Measurements from ENCODE around the gene KIAA2012.

DNA sequence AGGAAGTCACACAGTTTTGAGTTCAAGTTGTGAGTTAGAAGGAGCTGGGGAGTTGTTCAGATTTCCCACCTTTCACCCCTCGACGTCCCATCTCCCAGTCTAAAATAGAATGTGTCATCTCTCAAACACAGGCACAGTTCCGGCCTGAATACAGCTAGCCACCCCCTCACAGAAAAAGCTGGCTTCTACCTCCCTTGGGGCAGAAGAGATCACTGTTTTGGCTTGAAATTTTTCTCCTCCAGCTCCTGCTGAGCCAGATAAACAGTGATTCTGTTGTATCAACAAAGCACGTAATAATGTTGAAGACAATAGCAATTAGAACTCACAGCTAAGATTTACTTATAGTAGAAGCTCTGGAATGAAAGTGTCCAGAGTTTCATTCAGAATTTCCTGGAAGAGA, 74.7 kb downstream of the KIAA2012 start:
- TF ChIP-seq YY1 (IDR thresholded peaks at IDR 0.05; ENCODE audit: insufficient read depth, insufficient read length) (no peak), ZNF274 (IDR thresholded peaks at IDR 0.05; ENCODE audit: low read depth, low read length) (no peak), SUZ12 (IDR thresholded peaks at IDR 0.05; ENCODE audit: extremely low read depth, insufficient read depth, insufficient read length) (no peak)

Data from NT2/D1 (cell line).